NCI-H2196 (cell line): ENCODE results near the gene SHQ1.
A peak's percentile ranks its signal among the peaks of the same experiment; 100 is the strongest.

ENCODE experiments used
- DNase-seq: peaks from one replicate; lab custom pipeline; 2025; ENCODE audit not compliant: unreplicated experiment; lab: John Stamatoyannopoulos, UW

The SHQ1 gene

GRCh38 chr3:72847751-72848702 lies at the start of gene SHQ1:
SHQ1 (minus strand) TSS chr3:72848445; CDS start chr3:72848340, 105 bp downstream.
- peak; percentile 80 for DNase-seq

GRCh38 chr3:72897758-72898007 lies 49.4 kb upstream of the SHQ1 start:
- DNase-seq: no peak

- DNase-seq: no peak
Measured at GRCh38 chr3:72896996-72897757, 48.9 kb upstream of the SHQ1 start.

DNA sequence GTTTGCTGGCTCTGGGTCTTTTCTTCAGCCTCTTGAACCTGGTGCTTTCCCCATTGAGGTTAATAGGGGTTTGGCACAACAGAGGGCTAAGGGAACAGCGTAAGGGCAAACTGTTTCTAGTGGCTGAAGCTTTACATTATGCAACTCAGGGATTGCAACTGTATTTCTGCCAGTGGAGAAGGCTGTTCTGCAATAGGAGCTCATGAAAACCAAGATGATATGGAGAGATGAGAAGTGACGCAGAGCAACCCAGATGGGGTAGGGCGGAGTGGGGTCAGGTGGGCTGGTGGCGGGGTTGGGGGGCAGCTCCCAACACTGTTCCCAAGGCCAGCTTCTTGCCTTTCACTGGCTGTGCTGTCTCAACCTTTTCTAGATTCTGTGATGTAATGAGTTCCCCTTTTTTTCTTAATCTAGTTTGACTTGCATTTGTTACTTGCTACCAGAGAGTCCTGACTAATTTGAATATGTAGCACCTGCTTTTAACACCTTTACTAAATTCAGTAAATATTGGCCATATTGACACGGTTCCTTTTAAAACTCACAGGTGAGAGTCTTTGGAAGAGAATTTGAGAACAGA lies 46.8 kb upstream of the SHQ1 start:
- DNase-seq: no peak

- no peak for DNase-seq
Measured at GRCh38 chr3:72892870-72893269, 44.6 kb upstream of the SHQ1 start.

DNA sequence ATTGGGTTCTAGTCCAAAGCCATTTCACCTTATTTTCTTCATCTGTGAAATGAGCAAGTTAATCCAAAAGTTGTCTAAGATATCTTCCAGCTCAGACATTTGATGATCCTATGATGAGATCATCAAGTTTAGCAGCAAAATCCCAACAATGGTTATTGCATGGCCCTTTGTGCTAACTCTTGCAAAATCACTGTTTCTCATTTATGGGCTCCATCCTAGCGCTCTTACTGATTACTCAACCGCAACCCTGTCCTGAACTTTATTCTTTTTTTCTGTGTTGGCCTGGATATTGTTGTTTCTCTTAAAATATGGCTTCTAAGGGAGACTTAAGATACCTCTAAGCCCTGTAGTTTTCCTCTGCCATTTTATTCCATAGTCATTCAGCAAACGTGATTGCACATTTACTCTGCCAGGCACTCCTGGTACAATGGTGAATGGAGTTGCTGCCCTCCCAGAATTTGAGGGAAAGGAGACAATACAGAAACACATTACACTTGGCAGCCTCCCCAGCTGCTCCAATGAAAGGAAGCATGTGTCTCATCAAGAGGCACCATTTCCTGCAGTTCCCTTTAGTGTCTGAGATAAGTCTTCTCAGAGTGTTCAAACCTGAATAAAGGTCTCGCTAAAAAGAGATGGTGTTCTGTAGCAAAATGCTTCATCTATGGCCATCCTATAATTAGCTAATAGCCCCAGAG lies 44.0 kb upstream of the SHQ1 start:
- DNase-seq: no peak

GRCh38 chr3:72891053-72891855 lies 43.0 kb upstream of the SHQ1 start:
- peak; percentile 5 for DNase-seq

- DNase-seq: no peak
Measured at GRCh38 chr3:72890166-72890925, 42.1 kb upstream of the SHQ1 start.

DNA sequence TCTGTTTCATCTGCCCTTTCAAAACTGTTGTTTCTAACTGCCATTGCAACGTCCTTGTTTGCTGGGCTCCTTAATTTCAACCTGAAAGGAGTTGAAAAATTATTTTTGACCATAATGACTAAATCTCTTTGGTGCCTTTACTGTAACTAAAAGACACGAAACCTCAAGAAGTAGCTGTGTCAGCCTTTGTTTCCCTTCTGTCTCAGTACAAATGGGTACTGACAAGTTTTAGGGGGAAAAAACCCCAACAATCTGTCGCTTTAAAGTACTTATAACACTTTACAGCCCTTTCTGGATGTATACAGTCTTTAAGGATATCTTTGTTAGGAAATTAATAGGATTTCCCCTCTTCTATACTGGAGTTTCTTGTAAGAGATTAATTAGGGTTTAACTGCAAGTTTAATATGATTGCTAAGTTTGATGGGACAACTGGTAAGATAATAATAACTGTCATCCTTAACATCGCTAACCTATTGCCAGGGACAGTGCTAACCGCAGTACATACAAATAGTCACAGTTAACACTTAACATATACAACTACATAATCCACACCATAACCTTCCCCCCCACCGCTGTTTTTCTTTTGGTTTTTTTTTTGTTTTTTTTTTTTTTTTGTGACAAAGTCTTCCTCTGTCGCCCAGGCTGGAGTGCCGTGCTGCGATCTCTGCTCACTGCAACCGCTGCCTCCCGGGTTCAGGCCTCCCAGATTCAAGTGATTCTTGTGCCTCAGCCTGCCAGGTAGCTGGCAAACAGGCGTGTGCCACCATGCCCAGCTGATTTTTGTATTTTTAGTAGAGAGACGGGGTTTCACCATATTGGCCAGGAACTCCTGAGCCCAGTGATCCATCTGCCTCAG lies 41.3 kb upstream of the SHQ1 start:
- no peak for DNase-seq

- no peak for DNase-seq
Measured at GRCh38 chr3:72888546-72889309, 40.5 kb upstream of the SHQ1 start.

GRCh38 chr3:72887705-72888545 lies 39.7 kb upstream of the SHQ1 start, which contains the start of gene GXYLT2:
GXYLT2 (plus strand) TSS chr3:72888046; CDS start chr3:72888234, 188 bp downstream.
- peak; percentile 46 for DNase-seq

GRCh38 chr3:72887343-72887704 lies 39.1 kb upstream of the SHQ1 start:
- DNase-seq: no peak

- DNase-seq: no peak
Measured at GRCh38 chr3:72872183-72872582, 23.9 kb upstream of the SHQ1 start.

DNA sequence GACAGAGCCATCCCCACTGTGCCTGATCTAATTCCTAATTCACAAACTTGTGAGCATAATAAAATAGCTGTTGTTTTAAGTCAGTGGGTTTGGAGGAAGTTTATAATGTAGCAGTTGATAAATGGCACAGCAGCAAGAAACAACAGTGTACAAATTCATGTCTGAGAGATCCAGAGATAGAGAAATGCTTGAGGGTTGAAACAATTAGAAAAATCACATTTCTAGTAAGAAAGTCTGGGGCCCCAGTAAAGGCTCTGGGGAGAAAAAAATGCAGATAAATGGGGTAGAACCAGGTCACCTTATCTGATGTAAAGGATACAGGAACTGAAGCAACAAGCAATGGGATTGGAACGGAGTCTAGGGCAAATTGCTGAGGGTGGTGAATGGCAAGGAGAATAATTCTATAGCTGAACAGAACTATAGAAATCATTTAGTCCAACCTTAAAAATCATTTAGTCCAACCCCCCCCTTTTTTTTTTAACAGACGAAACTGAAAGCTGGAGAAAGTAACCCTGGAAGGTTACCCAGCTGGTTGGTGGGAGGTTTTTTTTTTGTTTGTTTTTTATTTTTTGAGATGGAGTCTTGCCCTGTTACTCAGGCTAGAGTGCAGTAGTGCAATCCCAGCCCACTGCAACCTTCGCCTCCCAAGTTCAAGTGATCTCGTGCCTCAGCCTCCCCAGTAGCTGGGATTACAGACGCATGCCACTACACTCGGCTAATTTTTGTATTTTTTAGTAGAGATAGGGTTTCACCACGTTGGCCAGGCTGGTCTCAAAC lies 14.3 kb upstream of the SHQ1 start:
- DNase-seq: no peak

DNA sequence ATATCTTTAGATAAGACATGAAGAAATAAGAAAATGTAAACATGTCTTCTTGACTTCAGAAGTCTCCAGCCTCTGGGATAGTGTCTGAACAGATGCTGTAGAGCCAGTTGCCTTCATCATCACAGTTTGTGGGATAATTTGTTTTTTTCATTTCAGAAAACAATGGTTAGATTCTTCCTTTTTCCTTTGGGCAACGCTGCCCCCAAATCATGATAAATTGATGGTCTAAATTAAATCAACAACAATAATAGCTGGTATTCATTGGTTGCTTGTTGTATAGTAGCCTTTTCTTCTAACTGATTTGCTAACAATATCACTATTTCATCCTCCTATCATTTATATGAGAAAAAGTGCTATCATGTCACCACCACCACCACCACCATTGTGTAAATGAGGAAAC lies 12.6 kb upstream of the SHQ1 start:
- no peak for DNase-seq

DNA sequence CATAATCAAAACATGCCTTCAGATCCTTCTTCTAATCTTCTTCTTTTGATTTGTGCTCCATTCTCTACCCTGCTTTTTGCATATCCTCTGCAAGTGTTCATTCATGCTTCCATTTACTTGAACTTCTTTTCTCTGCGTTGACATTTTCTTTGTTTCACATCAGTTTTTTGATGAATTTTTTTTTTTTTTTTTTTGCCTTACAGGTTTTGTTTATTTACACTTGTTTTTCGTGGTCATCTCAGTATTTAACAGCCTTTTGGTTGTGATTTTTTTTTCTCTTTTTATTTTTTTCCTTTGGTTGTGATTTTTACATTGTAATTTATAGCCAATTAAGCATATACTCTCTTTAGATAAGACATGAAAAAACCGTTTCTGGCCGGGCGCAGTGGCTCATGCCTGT lies 11.8 kb upstream of the SHQ1 start:
- no peak for DNase-seq
